NCI-H187 (cell line): ENCODE results near the gene CGA.
A peak's percentile ranks its signal among the peaks of the same experiment; 100 is the strongest.
"Not testable (repeated sequence)": the region's sequence is repeated elsewhere in the genome, so short reads cannot be mapped to it uniquely, and the experiment has no call there.

Experiments
- DNase-seq, 2 experiments: peaks; one replicate each; lab custom pipeline; 2025; lab: John Stamatoyannopoulos, UW

CGA gene

DNA sequence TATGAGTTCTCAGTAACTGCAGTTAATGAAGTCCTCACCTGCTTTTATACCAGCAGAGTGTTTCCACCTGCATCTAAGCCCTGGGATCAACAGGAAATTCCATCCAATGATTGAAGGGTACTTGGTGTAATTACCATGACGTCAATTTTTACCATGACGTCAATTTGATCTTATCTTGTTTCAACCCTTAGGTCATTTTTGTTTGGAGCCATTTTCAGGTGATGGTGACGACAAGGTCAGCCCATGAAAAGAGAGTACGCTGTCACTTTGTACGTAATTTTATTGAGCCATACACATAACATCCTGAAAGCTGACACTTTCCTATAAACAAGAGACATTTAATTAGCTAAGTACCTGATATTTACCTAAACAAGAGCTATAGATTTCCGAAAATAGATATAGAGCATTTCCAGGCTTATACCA lies at the start of gene CGA:
CGA (minus strand) TSS at position 20 of the 423 bp plus-strand sequence. CDS start 6,906 bp downstream, outside the sequence.
- no peak for DNase-seq

DNA sequence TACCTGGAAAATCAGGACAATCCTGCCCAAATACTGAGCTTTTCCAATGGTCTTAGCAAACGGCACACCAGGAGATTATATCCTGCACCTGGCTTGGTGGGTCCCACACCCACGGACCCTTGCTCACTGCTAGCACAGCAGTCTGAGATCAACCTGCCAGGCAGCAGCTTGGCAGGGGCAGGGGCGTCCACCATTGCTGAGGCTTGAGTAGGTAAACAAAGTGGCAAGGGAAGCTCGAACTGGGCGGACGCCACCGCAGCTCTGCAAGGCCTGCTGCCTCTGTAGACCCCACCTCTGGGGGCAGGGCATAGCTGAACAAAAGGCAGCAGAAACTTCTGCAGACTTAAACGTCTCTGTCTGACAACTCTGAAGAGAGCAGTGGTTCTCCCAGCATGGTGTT lies 45.0 kb upstream of the CGA start:
- not testable (repeated sequence) for DNase-seq

GRCh38 chr6:87139236-87139635 lies 44.3 kb upstream of the CGA start:
- peak in 1 of 2 experiments; percentile 1 for DNase-seq

GRCh38 chr6:87136963-87137362 lies 42.1 kb upstream of the CGA start:
- DNase-seq: no peak

DNA sequence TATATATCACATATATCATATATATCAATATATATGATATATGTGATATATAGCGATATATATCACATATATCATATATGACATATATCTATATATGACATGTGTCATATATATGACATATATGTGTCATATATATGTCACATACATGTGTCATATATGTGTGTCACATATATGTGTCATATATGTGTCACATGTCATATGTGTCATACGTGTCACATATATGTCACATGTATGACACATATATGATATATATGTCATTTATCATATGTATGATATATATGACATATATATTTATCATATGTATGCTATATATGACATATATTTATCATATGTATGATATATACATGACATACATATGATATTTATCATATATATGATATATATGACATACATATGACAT lies 32.8 kb upstream of the CGA start:
- no peak for DNase-seq

- no peak for DNase-seq
These were observed 31.6 kb upstream of the CGA start for GRCh38 chr6:87126501-87126900.

DNA sequence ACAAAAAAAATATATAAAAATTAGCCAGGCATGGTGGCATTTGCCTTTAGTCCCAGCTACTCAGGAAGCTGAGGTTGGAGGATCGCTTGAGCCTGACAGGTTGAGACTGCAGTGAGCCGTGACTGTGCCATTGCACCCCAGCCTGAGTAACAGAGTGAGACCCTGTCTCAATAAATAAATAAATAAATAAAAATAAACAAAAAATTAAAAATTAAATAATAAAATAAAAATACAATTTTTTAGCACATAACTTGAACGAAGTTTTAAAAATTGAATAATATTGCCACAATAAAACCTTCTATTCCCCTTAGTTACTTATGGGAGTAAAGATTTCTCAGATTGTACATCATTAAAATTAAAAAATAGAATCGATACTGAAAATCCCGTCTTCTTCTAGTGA lies 29.2 kb upstream of the CGA start:
- no peak for DNase-seq

DNA sequence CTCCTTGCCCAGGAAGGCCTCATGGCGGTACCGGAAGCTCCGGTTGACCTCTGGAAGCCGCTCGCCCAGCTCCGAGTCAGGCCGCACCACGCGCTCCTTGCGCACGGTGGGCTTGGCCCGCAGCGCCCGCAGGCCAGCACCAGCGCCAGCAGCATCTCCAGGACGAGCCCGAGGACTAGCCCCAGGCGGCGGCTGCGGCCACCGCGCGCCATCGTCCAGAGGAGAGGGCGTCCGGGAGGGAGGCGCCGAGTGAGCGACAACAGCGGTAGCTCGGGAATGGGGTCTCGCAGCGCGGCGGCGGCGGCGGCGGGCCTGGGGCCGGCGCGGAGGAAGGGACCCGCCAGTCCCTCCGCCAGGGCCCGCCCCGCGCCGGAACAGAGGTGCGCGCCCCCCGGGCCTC lies 27.6 kb upstream of the CGA start:
- DNase-seq: no peak

DNA sequence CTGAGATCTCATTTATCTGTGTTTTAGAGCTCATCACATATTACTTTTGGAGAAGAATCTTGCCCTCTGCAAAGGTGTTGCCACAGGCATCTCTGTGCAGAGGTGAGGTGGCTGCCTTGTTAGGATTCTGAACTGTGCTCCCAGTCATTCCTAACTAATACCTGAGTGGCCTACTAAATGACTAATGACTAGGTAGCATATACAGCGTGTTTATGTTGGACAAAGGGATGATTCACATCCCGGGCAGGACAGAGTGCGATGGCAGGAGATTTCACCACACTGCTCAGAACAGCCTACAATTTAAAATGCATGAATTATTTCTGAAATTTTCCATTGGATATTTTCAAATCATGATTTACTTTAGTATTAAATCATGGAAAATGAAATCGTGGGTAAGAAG lies 23.1 kb upstream of the CGA start:
- no peak for DNase-seq

GRCh38 chr6:87116922-87117321 lies 22.0 kb upstream of the CGA start:
- no peak for DNase-seq

DNA sequence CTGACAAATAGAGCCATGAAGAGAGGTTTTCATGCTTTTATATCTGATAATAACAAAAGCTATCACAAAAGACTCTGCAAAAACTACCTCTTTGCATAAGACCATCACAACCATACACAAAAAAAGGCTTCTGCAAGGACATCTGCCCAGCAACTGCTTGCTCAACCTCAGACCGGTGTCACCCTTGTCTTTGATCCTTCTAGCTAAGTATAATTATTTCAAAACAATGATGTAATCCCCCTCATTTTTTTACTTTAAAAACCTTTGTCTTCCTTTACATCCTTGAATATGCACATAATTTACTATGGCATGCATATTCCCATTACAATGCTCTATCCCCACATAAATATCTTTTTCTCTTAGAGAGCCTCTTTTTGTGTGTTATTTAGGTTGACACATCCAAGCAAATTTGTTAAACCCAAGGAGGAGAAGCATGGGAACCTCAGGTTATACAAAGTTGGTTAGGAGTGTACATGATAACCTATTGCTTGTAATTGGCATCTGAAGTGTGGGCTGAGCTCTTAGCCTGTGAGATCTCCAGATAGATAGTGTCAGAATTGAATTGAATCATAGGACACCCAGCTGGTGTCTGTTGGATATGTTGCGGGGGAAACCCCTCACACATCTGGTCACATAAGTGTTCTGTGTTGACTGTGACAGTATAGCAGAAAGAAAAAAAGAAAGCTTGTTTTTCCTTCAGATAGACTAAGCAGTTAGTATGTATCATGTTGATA lies 20.7 kb upstream of the CGA start:
- DNase-seq: no peak

GRCh38 chr6:87110636-87111035 lies 15.7 kb upstream of the CGA start:
- DNase-seq: no peak

GRCh38 chr6:87105823-87106222 lies 10.9 kb upstream of the CGA start:
- DNase-seq: no peak

- DNase-seq: no peak
These were observed 9.8 kb upstream of the CGA start for GRCh38 chr6:87104667-87105066.

DNA sequence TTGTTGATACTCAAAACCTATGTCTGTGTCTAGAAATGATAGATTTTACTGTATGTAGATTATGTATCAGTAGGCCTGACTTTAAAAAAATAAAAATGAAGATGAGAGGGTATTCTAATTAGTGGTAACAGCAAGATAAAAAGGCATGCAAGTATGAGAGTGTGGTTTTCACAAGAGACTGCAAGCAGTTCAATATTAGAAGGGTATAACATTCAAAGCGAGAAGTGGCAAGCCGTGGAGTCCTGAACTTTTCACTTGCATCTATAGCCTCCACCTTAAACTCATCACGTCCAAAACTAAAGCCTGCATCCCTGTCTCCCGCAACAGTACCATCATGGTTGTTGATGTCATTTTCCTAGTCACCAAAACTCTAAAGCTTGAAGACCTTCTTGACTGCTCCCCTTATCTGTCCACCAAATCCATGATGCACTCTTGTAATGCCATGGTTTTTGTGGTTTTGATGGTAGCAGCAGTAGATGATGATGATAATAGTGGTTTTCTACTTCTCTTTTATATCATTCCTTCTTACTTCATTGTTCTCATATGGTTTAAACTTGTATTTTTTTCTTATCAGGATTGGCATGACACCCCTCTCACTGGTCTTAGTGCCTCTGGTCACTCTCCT lies 9.2 kb upstream of the CGA start:
- no peak for DNase-seq

DNA sequence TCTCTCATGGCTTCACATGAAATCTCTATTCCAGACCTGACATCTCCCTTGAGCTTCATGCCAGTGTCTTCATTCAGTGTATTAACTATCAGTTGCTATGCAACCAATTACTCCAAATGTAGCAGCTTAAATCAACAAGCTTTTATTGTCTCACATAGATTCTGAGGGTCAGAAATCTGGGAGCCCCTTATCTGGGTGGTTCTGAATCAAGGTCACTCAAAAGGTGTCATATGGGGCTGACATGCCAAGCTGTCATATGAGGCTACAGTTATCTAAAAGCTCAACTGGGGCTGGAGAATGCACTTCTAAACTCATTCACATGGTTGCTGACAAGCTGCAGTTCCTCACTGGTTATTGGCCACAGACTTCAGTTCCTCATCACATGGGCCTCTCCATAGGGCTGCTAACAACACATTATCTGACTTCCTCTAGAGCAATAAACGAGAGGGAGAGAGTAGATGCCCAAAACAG lies 7.3 kb upstream of the CGA start:
- DNase-seq: no peak

DNA sequence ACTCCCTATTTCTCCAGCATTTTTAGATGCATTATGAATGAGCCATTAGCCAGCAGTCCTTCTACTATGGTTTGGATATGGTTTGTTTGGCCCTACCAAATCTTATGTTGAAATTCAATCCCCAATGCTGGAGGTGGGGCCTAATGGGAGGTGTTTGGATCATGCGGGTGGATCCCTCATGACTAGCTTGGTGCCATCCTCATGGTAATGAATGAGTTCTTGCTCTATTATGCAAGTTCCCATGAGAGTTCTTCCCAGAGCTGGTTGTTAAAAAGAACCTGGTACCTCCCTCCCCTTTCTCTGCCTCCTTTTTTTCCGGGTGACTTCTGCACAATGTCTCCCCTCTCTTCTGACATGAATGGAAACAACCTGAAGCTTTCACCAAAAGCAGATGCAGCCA lies 6.2 kb upstream of the CGA start:
- DNase-seq: no peak

DNA sequence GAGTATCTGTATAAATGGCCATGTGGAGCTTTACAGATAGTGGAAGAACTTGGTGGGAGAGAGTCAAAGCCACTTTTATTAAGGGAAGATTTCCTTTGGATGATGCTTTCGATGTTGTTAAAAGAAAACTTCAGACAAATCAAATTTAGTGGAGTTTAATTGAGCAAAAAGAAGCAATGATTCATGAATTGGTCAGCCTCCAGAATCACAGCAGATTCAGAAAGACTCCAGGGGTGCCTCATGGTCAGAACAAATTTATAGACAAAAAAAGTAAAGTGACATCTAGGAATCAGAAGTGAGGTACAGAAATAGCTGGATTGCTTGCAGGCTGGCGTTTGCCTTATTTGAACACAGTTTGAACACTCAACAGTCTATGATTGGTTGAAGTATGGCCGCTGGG lies 5.3 kb upstream of the CGA start:
- no peak for DNase-seq

GRCh38 chr6:87099472-87099871 lies 4.6 kb upstream of the CGA start:
- no peak for DNase-seq

DNA sequence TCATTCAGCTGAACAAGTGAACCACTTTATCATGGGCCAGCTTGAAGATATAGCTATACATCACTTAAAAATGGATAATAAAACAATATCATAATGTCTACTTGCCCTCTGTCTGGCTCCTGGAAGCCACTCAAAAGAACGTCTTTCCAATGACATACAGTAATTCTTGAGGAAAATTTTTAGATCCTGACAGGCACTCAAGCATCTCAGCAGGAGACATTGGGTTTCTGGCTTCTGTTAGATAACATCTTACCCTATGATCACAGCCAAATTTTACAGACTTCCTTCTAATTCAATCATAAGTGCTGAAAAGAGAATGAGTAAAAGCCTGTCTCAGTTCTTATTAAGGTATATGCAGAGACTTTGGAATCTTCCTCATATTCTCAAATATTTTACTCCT lies 330 bp downstream of the CGA start:
- DNase-seq: no peak

- no peak for DNase-seq
These were observed 1.3 kb downstream of the CGA start for GRCh38 chr6:87093651-87094050.

- no peak for DNase-seq
These were observed 1.7 kb downstream of the CGA start for GRCh38 chr6:87093199-87093598.

DNA sequence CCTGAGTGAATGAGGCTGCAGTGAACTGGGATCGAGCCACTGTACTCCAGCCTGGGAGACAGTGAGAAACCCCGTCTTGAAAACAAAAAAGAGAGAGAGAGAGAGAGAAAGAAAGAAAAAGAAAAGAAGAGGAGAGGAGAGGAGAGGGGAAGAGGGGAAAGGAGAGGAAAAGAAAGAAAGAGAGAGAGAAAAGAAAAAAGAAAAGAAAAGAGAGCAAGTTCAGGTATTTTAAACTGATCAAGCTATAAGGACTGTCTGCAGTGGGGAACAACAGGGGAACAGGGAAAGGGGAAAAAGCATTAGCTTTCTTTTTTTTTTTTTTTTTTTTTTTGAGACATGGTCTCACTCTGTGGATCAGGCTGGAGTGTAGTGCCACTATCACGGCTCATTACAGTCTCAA lies 2.5 kb downstream of the CGA start:
- no peak for DNase-seq

- no peak for DNase-seq
These were observed 5.8 kb downstream of the CGA start for GRCh38 chr6:87089135-87089534.
